ENCODE measurements around the gene AFF3.
"Not testable (repeated sequence)": the region's sequence is repeated elsewhere in the genome, so short reads cannot be mapped to it uniquely, and the experiment has no call there.

The AFF3 gene

DNA sequence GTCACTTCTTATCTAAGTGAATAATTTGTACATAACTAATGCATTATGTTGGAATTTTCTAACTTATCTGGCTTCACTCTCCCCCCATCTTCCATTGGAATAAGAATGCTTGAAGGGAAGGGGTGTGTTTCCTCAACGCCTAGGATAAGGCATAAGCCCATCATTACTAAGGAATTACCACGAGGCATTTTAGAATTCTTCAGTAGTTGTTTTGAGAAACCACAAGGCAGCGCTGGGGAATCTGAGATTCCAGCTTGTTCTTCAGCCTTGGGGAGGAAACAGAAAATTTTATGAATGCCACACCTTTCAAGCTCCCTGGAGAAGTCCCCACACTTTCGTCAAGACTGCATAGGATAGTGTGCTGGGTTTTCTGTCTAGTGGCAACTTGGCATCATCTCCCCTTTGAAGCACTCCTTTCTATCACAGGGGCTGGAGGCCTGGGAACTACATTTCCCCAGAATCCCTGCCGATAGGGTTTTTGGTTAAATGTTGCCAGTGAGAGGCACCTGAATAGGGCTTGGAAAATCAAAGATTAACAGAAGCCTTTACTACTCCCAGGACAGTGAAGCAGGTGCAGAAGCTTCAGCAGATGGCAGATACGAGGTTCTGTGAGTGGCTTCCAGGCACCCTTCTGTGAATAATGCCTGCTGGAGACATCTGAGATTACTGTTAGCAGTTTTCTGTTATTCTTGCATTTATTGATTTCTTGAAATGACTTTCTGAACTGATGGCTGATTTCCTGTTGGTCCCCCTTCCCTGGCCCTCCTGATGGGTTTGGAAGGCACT, 459.9 kb downstream of the AFF3 start:
- no peak for DNase-seq

DNA sequence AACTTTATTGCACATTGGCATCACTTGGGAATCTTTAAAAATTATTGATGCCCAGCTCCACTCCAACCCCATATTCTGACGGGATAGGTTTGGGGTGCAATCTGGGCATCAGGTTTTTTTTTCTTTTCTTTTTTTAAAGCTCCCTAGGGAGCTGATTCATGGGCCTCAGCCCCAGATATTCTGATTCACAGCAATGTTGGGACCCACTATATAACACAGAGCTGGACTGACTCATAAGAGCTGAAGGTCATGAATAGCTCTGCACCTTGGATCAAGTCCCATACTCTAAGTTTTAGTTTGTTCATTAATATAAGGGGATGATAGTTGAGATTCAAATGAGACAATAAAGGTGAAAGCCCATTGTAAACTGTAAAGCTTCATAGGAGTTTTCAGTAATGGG, 461.4 kb downstream of the AFF3 start:
- DNase-seq: no peak

DNA sequence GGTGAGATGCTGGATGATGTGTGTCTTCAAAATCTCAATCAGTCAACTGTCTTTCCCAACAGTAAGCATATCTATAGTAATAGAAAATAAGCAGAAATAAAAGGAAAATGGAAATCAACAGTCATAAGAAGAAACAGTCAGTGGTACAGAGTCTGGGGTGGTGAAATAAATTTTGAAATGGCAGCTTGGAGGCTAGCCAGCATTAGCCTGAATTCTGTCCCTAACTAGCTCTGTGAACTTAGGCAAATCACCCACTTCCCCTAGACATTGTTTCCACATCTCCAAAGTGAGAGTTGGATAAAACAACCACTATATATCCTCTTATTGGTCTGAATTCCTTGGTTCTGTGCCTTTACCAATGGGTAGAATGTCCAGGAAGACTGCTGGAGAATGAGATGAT, 462.9 kb downstream of the AFF3 start:
- DNase-seq: no peak

DNA sequence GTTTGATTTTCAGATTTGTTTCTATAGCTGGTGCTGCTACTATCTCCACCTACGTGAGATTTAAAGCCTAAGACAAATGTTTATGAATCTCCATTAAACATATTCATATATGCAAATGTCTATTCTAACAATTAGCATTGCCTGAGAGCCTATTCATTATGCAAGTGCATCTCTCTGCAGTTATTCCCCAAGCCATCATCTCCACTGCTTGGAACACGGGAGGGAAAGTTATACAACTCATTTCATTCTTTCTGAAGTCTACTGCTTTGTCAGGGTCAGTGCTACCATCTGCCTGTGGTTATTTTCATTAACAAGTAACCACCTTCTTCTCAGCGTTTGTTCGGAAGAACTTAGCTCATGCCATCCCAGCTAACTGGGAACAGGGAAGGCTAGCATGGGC, 463.8 kb downstream of the AFF3 start:
- no peak for DNase-seq

DNA sequence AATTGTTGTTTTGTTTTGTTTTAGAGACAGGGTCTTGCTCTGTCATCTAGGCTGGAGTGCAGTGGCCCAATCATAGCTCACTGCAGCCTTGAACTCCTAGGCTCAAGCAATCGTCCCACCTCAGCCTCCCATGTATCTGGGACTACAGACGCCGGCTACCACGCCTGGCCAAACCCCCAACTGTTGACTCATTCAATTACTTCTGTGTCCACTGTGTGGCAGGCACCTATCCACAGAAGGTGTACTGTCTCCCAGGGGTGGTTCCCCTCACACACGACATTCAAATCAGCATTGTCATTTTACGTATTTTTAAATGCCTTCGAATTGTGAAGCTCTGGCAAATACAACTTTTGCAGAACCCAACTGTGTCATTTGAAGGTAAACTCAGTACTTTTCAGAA, 464.6 kb downstream of the AFF3 start:
- no peak for DNase-seq

DNA sequence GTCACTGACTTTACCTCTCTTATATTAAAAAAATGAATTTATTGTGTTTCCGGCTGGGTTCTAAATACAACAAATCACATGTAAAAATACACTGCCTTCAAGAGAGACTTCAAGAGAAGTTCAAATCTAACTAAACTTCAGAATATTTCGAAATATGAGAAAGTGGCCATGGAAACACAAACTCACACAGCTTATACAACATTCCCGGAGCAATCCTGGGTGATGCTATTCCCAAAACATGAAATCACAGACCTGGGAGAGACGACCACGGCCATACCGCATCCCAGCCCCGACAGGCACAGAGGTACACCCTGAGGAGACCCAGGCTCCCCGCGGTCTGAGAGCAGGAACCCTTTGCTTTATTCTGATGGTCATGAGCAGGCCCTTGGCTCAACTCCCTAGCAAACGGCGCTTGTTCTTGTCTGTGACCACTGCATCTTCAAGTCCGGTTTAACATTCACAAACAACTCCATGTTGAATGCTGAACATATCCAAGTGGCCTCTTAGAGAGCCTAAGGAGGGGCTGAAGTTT, 467.2 kb downstream of the AFF3 start:
- no peak for DNase-seq

DNA sequence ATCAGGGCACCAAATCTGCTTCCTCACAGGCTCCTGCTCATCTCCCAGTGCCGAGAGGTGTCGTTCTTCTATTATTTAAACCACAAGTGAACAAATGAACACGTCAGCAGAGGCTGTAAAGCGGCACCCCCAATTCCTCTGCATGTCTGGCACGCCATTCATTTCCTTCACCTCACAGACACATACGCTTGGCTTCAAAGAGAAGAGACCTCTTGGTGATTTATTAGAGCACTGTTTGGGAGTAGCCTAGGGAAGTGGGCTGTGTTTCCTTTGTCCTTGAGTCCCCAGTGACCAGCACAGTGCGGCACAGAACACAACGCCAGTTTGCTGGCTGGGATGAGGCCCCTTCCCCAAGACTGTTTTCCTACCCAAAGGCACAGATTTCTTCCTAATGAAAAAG, 468.3 kb downstream of the AFF3 start:
- DNase-seq: no peak

DNA sequence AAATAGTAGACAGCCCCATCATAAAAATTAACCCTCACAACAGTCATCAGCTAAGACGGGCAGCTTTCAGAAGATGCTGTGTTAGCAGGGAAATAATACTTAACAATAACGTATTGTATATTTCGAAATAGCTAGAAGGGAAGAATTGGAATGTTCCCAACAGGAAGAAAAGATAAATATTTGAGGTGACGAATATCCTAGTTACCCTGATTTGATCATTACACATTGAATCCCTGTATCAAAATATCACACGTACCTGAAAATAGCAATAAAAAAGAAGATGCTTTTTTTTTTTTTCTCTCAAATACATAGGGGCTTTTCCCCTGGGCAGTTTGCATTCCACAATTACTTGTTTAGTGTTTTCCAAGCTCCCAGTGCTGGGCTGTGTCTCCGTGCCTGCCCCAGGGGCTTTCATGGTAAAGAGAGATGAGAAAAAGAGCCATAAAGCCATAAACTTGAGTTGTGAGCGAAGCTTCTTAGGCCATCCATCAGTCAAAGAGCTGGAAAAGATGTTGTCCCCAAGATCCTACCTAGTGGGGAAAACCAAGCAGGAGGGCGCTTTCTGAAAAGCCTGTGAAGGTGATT, 469.5 kb downstream of the AFF3 start:
- DNase-seq: no peak

DNA sequence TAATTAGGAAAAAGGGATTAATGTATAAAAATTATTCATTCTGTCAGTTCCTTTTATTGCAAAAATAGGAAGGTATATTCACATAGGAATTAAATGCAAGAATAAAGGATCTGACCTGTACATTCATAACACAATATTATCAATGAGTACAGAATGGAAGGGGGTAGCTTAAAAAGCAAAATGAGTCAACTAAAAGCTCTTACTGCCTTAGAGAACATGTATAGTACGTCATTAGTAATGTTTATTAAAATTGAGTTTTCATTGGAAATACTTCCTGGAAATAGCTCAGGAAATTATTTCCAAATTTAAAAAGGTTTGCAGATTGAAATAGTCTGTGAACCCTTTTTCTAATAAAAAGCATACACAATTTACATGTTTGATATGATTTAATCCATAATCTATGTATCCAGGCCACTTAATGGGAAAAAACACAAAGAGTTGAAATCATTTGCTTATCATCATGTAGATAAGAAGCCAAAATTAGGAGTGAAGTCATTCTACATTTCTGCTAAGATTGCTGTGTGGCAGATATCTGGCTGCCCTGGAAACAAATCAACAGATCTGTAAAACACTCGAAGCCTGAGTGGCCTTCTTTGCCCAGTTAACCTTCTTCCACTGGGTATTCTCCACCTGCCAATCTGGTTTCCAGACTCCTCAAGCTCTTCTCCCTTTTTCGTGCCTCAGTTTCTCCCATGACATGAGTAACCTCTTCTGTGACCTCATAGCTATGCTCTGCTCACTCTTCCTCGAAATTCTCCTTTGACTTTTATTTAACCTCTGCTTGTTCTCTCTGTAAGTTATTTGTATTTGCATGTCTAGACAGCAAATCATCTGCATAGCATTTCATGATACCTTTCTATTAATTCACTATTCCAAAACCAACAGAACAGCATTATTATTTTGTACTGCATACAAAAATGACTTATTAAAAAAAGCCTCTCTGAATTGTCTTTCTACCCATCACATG, 471.3 kb downstream of the AFF3 start:
- DNase-seq: no peak

DNA sequence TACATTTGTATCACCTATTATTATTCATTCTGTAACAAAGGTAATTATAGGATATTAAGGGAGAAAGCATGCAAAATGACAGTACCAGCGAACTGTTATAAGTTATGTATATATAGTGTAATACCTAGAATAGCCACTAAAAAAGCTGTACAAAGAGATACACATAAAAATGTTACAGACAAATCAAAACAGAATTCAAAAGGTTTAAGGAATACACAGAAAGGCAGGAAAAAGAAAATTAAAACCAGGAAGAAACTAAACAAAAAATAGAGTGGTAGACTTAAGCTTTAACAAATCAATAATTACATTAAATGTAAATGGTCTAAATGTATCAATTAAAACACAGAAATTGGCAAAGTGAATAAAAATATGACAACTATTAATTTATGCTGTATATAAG, 476.1 kb downstream of the AFF3 start:
- no peak for DNase-seq

DNA sequence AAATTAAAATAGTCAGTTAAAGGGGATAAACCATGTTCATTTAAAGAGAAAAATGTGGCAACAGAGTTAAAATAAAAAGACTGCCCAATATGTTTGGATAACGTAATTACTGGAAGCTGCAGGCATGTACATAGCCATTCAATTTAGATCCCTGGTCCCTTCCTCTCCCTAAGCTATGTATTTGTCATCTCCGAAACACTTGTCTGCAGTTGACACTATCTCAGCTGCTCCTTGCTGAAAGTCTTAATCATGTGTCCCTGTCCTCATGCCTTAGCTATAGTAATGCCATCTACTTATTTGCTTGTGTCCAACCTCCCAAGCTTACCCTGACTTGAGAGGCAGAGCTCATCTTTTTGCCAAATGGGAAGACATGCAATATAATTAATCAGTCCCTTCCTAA, 478.7 kb downstream of the AFF3 start:
- no peak for DNase-seq

DNA sequence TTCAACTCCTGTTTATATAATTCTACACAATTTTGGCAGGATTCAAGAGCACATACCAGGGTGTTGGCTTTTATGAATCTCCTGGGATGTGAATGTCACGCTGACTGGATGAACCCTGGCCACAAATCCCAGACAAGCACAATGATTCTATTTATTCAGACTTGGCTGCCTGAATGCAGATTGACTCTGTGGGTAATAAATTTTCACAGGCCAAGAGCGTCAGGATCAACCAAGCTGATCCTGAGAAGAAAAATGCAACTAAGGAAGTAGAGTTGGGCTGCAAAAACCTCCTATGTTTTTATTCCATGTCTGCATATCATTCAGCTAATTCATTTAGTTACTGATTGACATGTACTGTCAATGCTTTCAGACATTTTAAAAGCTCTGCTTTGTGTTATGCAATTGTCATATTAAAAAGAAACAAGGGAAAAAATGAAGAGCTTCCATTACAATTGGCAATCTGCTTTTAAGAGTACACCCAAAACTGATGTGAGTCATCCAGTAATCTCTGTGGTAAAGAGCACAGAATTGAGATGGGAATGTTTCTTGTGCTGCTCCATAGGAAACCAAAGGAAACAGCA, 479.5 kb downstream of the AFF3 start:
- no peak for DNase-seq

DNA sequence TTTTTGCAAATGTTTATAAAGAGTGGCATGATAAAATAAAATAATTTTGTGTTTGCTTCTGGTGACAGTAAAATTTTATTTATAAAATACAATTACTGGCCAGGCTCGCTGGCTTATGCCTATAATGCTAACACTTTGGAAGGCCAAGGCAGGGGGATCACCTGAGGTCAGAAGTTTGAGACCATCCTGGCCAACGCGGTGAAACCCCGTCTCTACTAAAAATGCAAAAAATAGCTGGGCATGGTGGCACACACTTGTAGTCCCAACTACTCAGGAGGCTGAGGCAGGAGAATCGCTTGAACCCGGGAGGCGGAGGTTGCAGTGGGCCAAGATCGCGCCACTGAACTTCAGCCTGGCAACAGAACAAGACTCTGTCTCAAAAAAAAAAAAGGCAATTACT, 480.6 kb downstream of the AFF3 start:
- DNase-seq: not testable (repeated sequence)

DNA sequence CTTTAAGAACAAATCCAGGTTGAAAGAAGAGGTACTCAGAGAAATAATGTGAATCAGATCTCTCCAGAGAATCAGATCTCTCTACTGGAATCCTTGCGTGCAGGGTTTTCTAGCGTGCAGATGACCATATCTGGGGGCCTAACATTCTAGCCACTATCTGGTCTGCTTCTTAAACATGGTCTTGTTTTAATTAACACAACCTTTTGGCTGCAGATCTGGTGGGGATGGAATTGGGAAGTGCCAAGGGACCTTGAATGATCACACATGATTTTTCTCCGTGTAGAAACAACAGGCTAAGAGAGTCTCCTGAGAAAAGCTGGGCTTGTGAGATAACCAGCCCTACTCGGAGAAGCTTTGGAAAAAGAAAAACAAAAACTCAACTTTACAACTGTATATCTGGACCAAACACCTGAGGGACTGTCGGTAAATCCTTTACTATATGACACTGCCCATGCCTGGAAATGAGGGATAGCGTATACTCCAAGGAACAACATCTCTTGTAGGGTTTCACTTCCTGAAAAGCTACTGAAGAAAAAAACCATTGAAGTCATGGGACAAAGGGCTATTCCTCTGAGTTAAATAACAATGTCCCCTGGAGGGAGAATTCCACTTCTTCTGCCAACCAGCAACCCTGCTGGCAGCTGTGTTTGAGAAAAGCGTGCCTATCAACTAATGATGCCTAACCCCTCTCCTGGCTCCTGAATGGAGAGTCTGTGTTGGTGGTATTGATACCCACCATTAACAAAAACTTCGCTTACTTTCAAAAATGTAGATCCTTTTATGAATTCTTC, 481.6 kb downstream of the AFF3 start:
- DNase-seq: no peak

DNA sequence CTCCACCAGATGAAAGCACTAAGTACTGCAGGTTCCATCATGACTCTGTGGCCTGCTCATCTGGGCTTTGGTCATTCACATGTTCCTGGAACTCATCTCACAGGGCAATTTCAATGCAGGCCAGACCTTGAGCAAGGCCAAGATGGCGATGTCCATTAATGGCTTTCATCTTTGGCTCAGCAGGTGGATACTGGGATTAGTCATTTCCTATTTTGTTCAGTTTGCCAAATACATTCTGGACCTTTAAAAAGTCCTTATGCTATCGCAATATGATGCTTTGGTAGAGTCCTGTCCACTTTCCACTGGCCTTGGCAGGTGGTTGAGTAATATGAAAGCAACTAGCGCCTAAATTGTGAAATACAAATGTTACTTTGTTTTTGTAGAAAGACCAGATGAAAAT, 482.5 kb downstream of the AFF3 start:
- no peak for DNase-seq

DNA sequence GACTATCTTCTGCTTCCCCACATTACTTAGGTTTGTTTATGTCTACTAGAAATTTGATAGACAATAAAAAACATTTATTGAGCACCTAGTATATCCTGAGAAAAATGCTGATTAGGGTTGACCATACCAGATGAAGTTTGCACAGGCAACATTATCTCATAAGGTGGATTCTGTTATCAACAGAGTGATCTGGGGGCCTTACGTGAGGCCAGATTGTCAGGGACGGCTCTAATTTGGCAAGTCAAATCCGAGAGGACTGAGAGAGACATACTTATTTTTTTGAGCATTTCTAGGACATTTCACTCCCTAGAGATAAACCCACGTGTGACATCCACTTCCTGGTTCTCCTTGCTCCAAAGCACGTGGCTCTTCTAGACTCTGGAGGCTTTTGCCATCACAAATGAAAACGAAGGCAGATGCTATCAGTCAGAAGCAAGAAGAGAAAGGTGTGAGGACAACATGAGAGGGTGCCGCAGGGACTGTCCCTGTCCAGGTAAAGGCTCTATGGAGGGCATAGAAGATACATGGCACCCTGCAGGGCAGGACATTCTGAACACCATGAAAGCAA, 484.6 kb downstream of the AFF3 start:
- no peak for DNase-seq

DNA sequence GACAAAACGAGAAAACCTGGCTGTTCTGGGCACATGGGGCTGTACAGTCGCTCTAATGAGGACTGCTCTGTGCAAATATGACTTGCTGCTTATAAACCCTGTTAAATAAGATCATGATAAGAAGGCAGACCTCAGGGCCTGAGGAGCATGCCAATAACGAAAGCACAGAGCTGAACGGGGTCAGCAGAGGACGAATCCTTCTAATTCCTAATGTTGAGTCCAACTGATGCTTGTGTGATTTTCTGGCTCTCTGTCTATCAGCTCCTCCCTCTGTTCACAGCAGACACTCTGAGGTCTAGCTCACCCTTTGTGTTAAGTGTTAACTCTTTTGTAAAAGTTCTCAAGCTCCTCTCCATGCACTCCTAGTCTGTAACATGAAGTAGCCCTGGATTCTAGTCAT, 485.4 kb downstream of the AFF3 start:
- no peak for DNase-seq

DNA sequence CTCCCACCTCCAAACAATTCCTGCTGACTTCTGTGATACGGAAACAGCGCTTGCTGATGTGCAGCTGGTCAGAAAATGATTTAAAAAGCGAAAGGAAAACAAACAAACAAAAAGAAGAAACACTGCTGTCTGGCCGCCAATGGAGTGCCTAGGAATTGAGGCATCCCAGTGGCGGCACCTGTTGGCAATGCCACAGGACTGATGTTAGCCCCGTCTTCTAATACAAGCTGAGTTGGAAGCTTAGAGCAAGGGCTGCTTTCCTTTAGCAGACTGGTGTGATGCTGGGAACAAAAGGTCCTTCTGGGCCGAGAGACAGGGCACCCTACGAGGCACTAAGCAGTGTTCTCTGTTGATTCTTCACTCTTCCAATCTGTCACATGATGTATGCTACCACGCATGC, 489.0 kb downstream of the AFF3 start:
- no peak for DNase-seq

DNA sequence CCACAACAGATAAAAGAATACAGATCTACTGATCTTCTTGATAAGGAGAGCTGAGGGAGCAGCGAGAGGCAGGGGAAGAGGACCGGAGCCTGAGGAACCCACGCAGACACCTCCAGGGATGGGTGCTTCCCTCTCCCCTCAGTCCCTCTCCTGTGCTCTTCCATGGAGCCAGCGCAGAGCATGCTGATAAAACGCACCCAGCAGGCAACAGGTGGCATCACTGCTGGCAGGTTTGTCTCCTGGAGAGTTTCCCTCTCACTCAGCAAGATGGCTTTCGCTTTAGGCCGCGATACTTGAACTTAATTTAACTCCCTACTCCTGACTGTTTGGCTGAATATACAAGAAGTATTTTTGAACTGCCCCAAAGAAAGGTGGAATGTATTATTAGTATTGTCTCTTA, 489.5 kb downstream of the AFF3 start:
- DNase-seq: no peak

DNA sequence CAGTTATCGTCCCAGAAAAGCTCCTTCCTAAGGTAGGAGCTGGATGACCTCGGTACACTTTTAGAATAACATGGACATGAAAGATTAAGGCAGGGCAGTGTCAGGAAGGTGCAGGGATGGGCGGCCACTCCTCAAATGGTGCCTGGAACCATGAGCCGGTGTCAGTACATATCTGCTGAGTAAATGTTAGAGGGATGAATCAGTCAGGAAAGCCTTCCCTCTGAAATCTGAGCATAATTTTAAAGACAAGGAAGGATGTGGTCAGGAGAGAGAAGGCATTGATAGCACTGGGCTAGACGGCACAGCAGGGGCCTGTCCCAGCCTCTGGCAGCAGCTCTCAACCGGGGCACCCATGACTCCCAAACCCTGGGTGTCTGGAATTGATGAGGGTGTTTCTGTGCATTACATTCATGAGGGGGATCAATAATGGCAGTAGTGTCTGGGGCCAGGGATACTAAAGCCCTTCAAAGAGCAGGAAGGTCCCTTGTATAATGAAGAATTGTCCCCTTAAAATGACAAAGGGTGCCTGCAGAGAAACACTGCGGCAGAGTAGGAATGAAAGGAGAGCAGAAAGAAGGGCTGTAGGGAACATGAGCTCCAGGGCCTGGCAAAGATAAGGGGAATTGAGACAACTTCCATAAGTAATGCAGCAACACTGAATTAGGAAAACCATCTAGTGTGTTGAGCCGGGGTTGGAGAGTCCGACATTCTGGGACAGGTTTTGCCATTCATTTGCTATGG, 490.3 kb downstream of the AFF3 start:
- no peak for DNase-seq

Data from CD4-positive, alpha-beta T cell treated with Interleukin-21 for 1 hour (primary cell).